B cell (primary cell): ENCODE data around the gene IRF2BP1. TPM values are rescaled to one million over a fixed set of nuclear protein-coding genes. Genes with fewer than 3 reads are reported as not detected.

Experiments
- ATAC-seq: fragments of 200-7000 bp; cut with Tn5 transposase; one replicate; pipeline ENCODE4 v1.10.0; 2021; ENCODE audit warnings: low read depth, mild to moderate bottlenecking, moderate number of reproducible peaks, moderate library complexity
- CTCF ChIA-PET: fragments of 350-600 bp; sonication (Branson Sonifier 250); formaldehyde crosslinking; loops from one replicate; lab custom pipeline; 2021; ENCODE audit warnings: antibody characterized with exemption, inconsistent platforms; lab: Charles Lee
- POLR2A ChIA-PET: fragments of 350-600 bp; sonication (Branson Sonifier 250); formaldehyde crosslinking; loops from one replicate; lab custom pipeline; 2021; ENCODE audit warnings: antibody characterized with exemption; lab: Charles Lee
- DNase-seq: peaks from one replicate; pipeline ENCODE4 v3.0.0; 2013
- H2AFZ ChIP-seq: 2 replicates; pipeline ENCODE4 v1.6.1; 2012; ENCODE audit warnings: mild to moderate bottlenecking, low read depth, low read length; ENCODE audit not compliant: insufficient read depth, poor library complexity, severe bottlenecking
- H3K27ac ChIP-seq, 2 donors: 1 replicate in 1 of 2; 2 replicates in 1 of 2; pipeline ENCODE4 v1.5.1; 2012 to 2013; ENCODE audit warnings: low read length in 2 of 2, mild to moderate bottlenecking in 2 of 2, moderate library complexity in 1 of 2
- H3K27me3 ChIP-seq, 4 experiments: fragments of 200-600 bp in 1 of 4; sonication (generic) in 1 of 4; replicated peaks in 1 of 4; 1 replicate in 2 of 4; 2 replicates in 2 of 4; pipeline versions ENCODE4 v1.6.1 to v1.7.0; 2013 to 2016; ENCODE audit warnings: low read length in 3 of 4, mild to moderate bottlenecking in 2 of 4, mixed read lengths in 1 of 4, moderate library complexity in 1 of 4; ENCODE audit not compliant: insufficient read depth in 4 of 4, control insufficient read depth in 3 of 4; ENCODE audit errors: control extremely low read depth in 1 of 4
- H3K36me3 ChIP-seq, 2 experiments: replicated peaks in 1 of 2; 1 replicate in 1 of 2; 2 replicates in 1 of 2; pipeline versions ENCODE4 v1.6.1 to v1.7.1; 2013; ENCODE audit warnings: low read length in 1 of 2; ENCODE audit not compliant: insufficient read depth in 2 of 2, control insufficient read depth in 1 of 2; ENCODE audit errors: control extremely low read depth in 1 of 2, extremely low read depth in 1 of 2
- H3K4me1 ChIP-seq, 2 donors: fragments of 200-600 bp in 1 of 2; sonication (generic) in 1 of 2; 1 replicate in 1 of 2; 2 replicates in 1 of 2; pipeline versions ENCODE4 v1.5.1 to v1.6.1; 2013 to 2017; ENCODE audit warnings: low read length in 2 of 2; ENCODE audit not compliant: control insufficient read depth in 2 of 2, insufficient read depth in 2 of 2
- H3K4me2 ChIP-seq: replicated peaks from 2 replicates; pipeline ENCODE3; 2012; ENCODE audit warnings: mild to moderate bottlenecking, low read depth, low read length; ENCODE audit not compliant: poor library complexity, severe bottlenecking
- H3K4me3 ChIP-seq, 5 experiments: fragments of 200-600 bp in 1 of 5; sonication (generic) in 1 of 5; 1 replicate in 3 of 5; 2 replicates in 2 of 5; pipeline versions ENCODE4 v1.5.1 to v1.7.0; 2011 to 2016; ENCODE audit warnings: low read length in 4 of 5, mild to moderate bottlenecking in 4 of 5, low read depth in 2 of 5, control low read depth in 1 of 5, moderate library complexity in 1 of 5; ENCODE audit not compliant: insufficient read depth in 1 of 5; ENCODE audit errors: control extremely low read depth in 1 of 5, extremely low read depth in 1 of 5
- H3K79me2 ChIP-seq: fragments of 200-600 bp; sonication (generic); one replicate; pipeline ENCODE4 v1.6.0; 2016; ENCODE audit warnings: low read length; ENCODE audit not compliant: control insufficient read depth, insufficient read depth
- H3K9ac ChIP-seq: fragments of 200-600 bp; sonication (generic); 2 replicates; pipeline ENCODE4 v1.6.1; 2017; ENCODE audit warnings: mild to moderate bottlenecking, low read length, moderate library complexity
- H3K9me3 ChIP-seq, 3 donors: one replicate each; pipeline versions ENCODE4 v1.6.1 to v1.7.1; 2013; ENCODE audit warnings: low read length in 2 of 3; ENCODE audit not compliant: control insufficient read depth in 2 of 3, insufficient read depth in 1 of 3; ENCODE audit errors: control extremely low read depth in 1 of 3
- H4K20me1 ChIP-seq: 2 replicates; pipeline ENCODE4 v1.6.0; 2012; ENCODE audit warnings: mild to moderate bottlenecking, low read length; ENCODE audit not compliant: insufficient read depth, control insufficient read depth, poor library complexity, severe bottlenecking
- H3K27ac Mint-ChIP-seq: one replicate; pipeline ENCODE4 v1.8.0; 2021; ENCODE audit warnings: mixed read lengths
- H3K27me3 Mint-ChIP-seq: one replicate; pipeline ENCODE4 v1.8.0; 2021; ENCODE audit warnings: mixed read lengths
- H3K4me1 Mint-ChIP-seq: one replicate; pipeline ENCODE4 v1.8.0; 2021; ENCODE audit warnings: mixed read lengths
- H3K4me3 Mint-ChIP-seq: one replicate; pipeline ENCODE4 v1.8.0; 2021; ENCODE audit warnings: mixed read lengths
- H3K9me3 Mint-ChIP-seq: one replicate; pipeline ENCODE4 v1.8.0; 2022; ENCODE audit warnings: mixed read lengths; ENCODE audit not compliant: insufficient read depth
- CTCF ChIP-seq: fragments of 200-600 bp; IDR thresholded peaks from one replicate; pipeline ENCODE4 v1.8.0; 2022; ENCODE audit warnings: antibody characterized with exemption, mild to moderate bottlenecking
- EZH2 ChIP-seq: IDR thresholded peaks from 2 replicates; pipeline ENCODE4 v1.6.1; 2012; ENCODE audit warnings: borderline replicate concordance, low read depth, mild to moderate bottlenecking, moderate library complexity, low read length; ENCODE audit not compliant: insufficient read depth, poor library complexity, severe bottlenecking
- WGBS: methylation state at CpG from one replicate; pipeline ENCODE4 v1.1.5; 2013; ENCODE audit warnings: missing lambda C conversion rate; ENCODE audit not compliant: insufficient coverage; 5-methylcytosine and 5-hydroxymethylcytosine counted together
- intact Hi-C: fragments of 100-400 bp; cut with micrococcal nuclease; formaldehyde crosslinking; loops from one replicate; pipeline ENCODE4 v1.10.0; 2022
- polyA plus RNA-seq: library from polyadenylated mRNA; depleted of rRNA; stranded (reverse); fragments of >200 nt; gene quantifications from 2 replicates; pipeline ENCODE4 v1.2.3, GENCODE V29; 2012
- total RNA-seq, 2 donors: library from RNA; stranded (reverse); fragments of 120-200 nt in 1 of 2; gene quantifications; 1 replicate in 1 of 2; 2 replicates in 1 of 2; pipeline versions ENCODE4 v1.2.3 to v1.2.4, GENCODE V29; 2013 to 2022

Gene IRF2BP1
- total and polyA plus RNA-seq, 2 donors (not counting 1 experiment from before 2014, with no cell fraction given), result 14.9 to 33.9 TPM

GRCh38 chr19:45874620-45874966 lies 11.3 kb downstream of the IRF2BP1 start:
- H3K4me3 ChIP-seq, result no peak overlapping the region
- no peak for DNase-seq
- Mint-ChIP-seq H3K27ac (no peak overlapping the region), H3K4me1 (peaks cover 15% of the 10 kb centered on the region), H3K4me3 (no peak overlapping the region), H3K9me3 (no peaks in the 10 kb centered on the region), H3K27me3 (peaks cover 42% of the 10 kb centered on the region)
- no peak overlapping the region for H3K4me2 ChIP-seq
- no peak overlapping the region for H3K9ac ChIP-seq
- H4K20me1 ChIP-seq, result no peaks in the 10 kb centered on the region
- peaks cover 10 to 13% of the 10 kb centered on the region in 2 donors for H3K4me1 ChIP-seq
- WGBS, result 93% methylated on average over 4 of the region's 7 CpGs
- CTCF ChIA-PET, result no interaction called here
- H2AFZ ChIP-seq, result no peak overlapping the region
- no peaks in the 10 kb centered on the region for H3K79me2 ChIP-seq
- H3K27me3 ChIP-seq, result peaks cover 0 to 39% (median 15%) of the 10 kb centered on the region in 4 experiments
- POLR2A ChIA-PET, result interaction anchor here (0.8 kb wide), 1 partner anchor 32 kb away, joined by 3 read pairs; no protein-coding TSS in a partner anchor
- TF ChIP-seq CTCF, result no peak
- TF ChIP-seq EZH2, result no peak
- ATAC-seq, result no peak
- H3K36me3 ChIP-seq, result no peaks in the 10 kb centered on the region
- no peak overlapping the region for H3K27ac ChIP-seq
- H3K9me3 ChIP-seq, result no peaks in the 10 kb centered on the region
- intact Hi-C loops, result no loop called here

- CTCF ChIA-PET, result interaction anchor here (0.6 kb wide), 1 partner anchor 321 kb away, joined by 3 read pairs; no protein-coding TSS in a partner anchor
- POLR2A ChIA-PET, result no interaction called here
- Histone ChIP-seq H4K20me1 (no peaks in the 10 kb centered on the region), H3K79me2 (no peaks in the 10 kb centered on the region), H3K27ac (no peak overlapping the region), H3K27me3 (peaks cover 0 to 31% (median 14%) of the 10 kb centered on the region in 4 experiments), H3K4me2 (no peak overlapping the region), H3K4me1 (peaks cover 10 to 13% of the 10 kb centered on the region in 2 donors), H3K36me3 (no peaks in the 10 kb centered on the region), H3K4me3 (no peak overlapping the region), H3K9ac (no peak overlapping the region), H3K9me3 (no peaks in the 10 kb centered on the region), H2AFZ (no peak overlapping the region)
- H3K4me1 Mint-ChIP-seq, result peaks cover 15% of the 10 kb centered on the region
- H3K27ac Mint-ChIP-seq, result no peak overlapping the region
- intact Hi-C loops, result no loop called here
- no peaks in the 10 kb centered on the region for H3K9me3 Mint-ChIP-seq
- TF ChIP-seq EZH2 (no peak), CTCF (no peak)
- peaks cover 35% of the 10 kb centered on the region for H3K27me3 Mint-ChIP-seq
- WGBS, result 95% methylated on average over 6 of the region's 7 CpGs
- no peak for ATAC-seq
- DNase-seq, result no peak
- no peak overlapping the region for H3K4me3 Mint-ChIP-seq
Measured at GRCh38 chr19:45873219-45873772, 12.6 kb downstream of the IRF2BP1 start.
